Lower lobe of right lung (tissue), 2 donors: ENCODE results near the gene TSPEAR. TPM values are rescaled to one million over a fixed set of nuclear protein-coding genes. Genes with fewer than 3 reads are reported as not detected.
"Not testable (repeated sequence)": the region's sequence is repeated elsewhere in the genome, so short reads cannot be mapped to it uniquely, and the experiment has no call there.

Experiments used
- ATAC-seq, 2 donors: fragments of 200-7000 bp; cut with Tn5 transposase; one replicate each; pipeline ENCODE4 v1.9.1; 2020 to 2022; ENCODE audit warnings: mild to moderate bottlenecking in 2 of 2, moderate library complexity in 2 of 2
- DNase-seq: peaks from one replicate; pipeline ENCODE4 v3.0.0-alpha.2; 2020
- H3K27ac ChIP-seq: fragments of 200-600 bp; one replicate; pipeline ENCODE4 v1.8.0; 2022
- H3K27me3 ChIP-seq: fragments of 200-600 bp; one replicate; pipeline ENCODE4 v1.8.0; 2022; ENCODE audit warnings: low read depth
- H3K36me3 ChIP-seq: fragments of 200-600 bp; one replicate; pipeline ENCODE4 v1.8.0; 2022; ENCODE audit warnings: mild to moderate bottlenecking
- H3K4me1 ChIP-seq: fragments of 200-600 bp; one replicate; pipeline ENCODE4 v1.8.0; 2022
- H3K4me3 ChIP-seq: fragments of 200-600 bp; one replicate; pipeline ENCODE4 v1.8.0; 2022; ENCODE audit warnings: mild to moderate bottlenecking
- H3K9me3 ChIP-seq: fragments of 200-600 bp; one replicate; pipeline ENCODE4 v1.8.0; 2022
- CTCF ChIP-seq: fragments of 200-600 bp; IDR thresholded peaks from one replicate; pipeline ENCODE4 v1.8.0; 2022; ENCODE audit warnings: antibody characterized with exemption, mild to moderate bottlenecking
- intact Hi-C: fragments of 100-400 bp; cut with DNase I; formaldehyde crosslinking; loops from one replicate; pipeline ENCODE4 v1.11.0; 2022
- total RNA-seq: library from RNA; stranded (reverse); fragmentation: NEBNext Ultra II Directional; extraction: Animal tissue kit (Norgen Biotek cat#: 25700); gene quantifications from one replicate; pipeline ENCODE4 v1.2.1, GENCODE V29; 2021
- donor health status: DM: no; HTN: yes; CAD: no; lungs with severe emphysema.

The TSPEAR gene
- total RNA-seq, 1 donor from 2014 or later = 0.27 TPM

GRCh38 chr21:44603109-44603875 is 108.1 kb downstream of the TSPEAR start:
- DNase-seq (no peak), ATAC-seq (peak in 1 of 2 donors; percentile 9)
- H3K36me3 ChIP-seq = no peaks in the 10 kb centered on the region
- peaks cover 28% of the 10 kb centered on the region for H3K27me3 ChIP-seq
- H3K4me3 ChIP-seq = no peak overlapping the region
- no peak overlapping the region for H3K27ac ChIP-seq
- no peaks in the 10 kb centered on the region for H3K4me1 ChIP-seq
- intact Hi-C loops = no loop called here
- H3K9me3 ChIP-seq = no peaks in the 10 kb centered on the region
- TF ChIP-seq CTCF = no peak

- no peaks in the 10 kb centered on the region for H3K9me3 ChIP-seq
- peaks cover 29% of the 10 kb centered on the region for H3K27me3 ChIP-seq
- no peak overlapping the region for H3K4me3 ChIP-seq
- H3K36me3 ChIP-seq = no peaks in the 10 kb centered on the region
- ATAC-seq (no peak), DNase-seq (no peak)
- intact Hi-C loops = no loop called here
- no peak for TF ChIP-seq CTCF
- no peaks in the 10 kb centered on the region for H3K4me1 ChIP-seq
- no peak overlapping the region for H3K27ac ChIP-seq
Measured at GRCh38 chr21:44602463-44602850, 108.9 kb downstream of the TSPEAR start.

- no peak for DNase-seq
- intact Hi-C loops = no loop called here
- H3K9me3 ChIP-seq = no peaks in the 10 kb centered on the region
- no peak for TF ChIP-seq CTCF
- H3K4me3 ChIP-seq = no peak overlapping the region
- peaks cover 29% of the 10 kb centered on the region for H3K27me3 ChIP-seq
- H3K36me3 ChIP-seq = no peaks in the 10 kb centered on the region
- no peaks in the 10 kb centered on the region for H3K4me1 ChIP-seq
- H3K27ac ChIP-seq = no peak overlapping the region
- ATAC-seq = peak in 1 of 2 donors; percentile 47
Measured at GRCh38 chr21:44601596-44602462, 109.5 kb downstream of the TSPEAR start.

GRCh38 chr21:44601091-44601490 is 110.3 kb downstream of the TSPEAR start:
- intact Hi-C loops, H3K4me3 ChIP-seq, DNase-seq, H3K9me3 ChIP-seq, ATAC-seq, H3K27ac ChIP-seq, H3K36me3 ChIP-seq, H3K4me1 ChIP-seq: not testable (repeated sequence)
- H3K27me3 ChIP-seq = peaks cover 30% of the 10 kb centered on the region

- DNase-seq, H3K9me3 ChIP-seq, ATAC-seq, H3K4me3 ChIP-seq, intact Hi-C loops, H3K27ac ChIP-seq, H3K36me3 ChIP-seq, H3K4me1 ChIP-seq: not testable (repeated sequence)
- peaks cover 33% of the 10 kb centered on the region for H3K27me3 ChIP-seq
Measured at GRCh38 chr21:44600118-44600978, 111.0 kb downstream of the TSPEAR start, which contains the start of gene KRTAP10-7. Gene KRTAP10-7 (plus strand): TSS chr21:44600597. CDS start chr21:44600622, 25 bp downstream.
